Upper lobe of left lung (tissue), 6 donors: ENCODE data around the gene C20orf204. TPM values are rescaled to one million over a fixed set of nuclear protein-coding genes. Genes with fewer than 3 reads are reported as not detected.

Experiments
- ATAC-seq, 2 donors: fragments of 200-7000 bp; cut with Tn5 transposase; one replicate each; pipeline ENCODE4 v1.9.1; 2022; ENCODE audit warnings: mild to moderate bottlenecking in 2 of 2, moderate library complexity in 2 of 2; ENCODE audit not compliant: low FRiP score in 2 of 2
- DNase-seq, 2 donors: peaks; one replicate each; pipeline ENCODE4 v3.0.0-alpha.2; 2019 to 2020
- H3K27ac ChIP-seq, 4 donors: fragments of 200-600 bp; sonication (generic); one replicate each; pipeline ENCODE4 v1.5.1; 2016 to 2019
- H3K27me3 ChIP-seq, 4 donors: fragments of 200-600 bp; sonication (generic); one replicate each; pipeline ENCODE4 v1.5.1; 2017 to 2019
- H3K36me3 ChIP-seq, 4 donors: fragments of 200-600 bp; sonication (generic); one replicate each; pipeline ENCODE4 v1.5.1; 2016 to 2019
- H3K4me1 ChIP-seq, 4 donors: fragments of 200-600 bp; sonication (generic); one replicate each; pipeline ENCODE4 v1.5.1; 2018 to 2019
- H3K4me3 ChIP-seq, 4 donors: fragments of 200-600 bp; sonication (generic); one replicate each; pipeline ENCODE4 v1.5.1; 2017 to 2019; ENCODE audit warnings: mild to moderate bottlenecking in 2 of 4, moderate library complexity in 1 of 4
- H3K9me3 ChIP-seq, 4 donors: fragments of 200-600 bp; sonication (generic); one replicate each; pipeline ENCODE4 v1.5.1; 2018 to 2019
- CTCF ChIP-seq, 6 experiments: fragments of 450-650 bp in 4 of 6; fragments of 200-600 bp in 2 of 6; sonication (generic) in 2 of 6; IDR thresholded peaks; one replicate each; pipeline ENCODE4 v1.5.1; 2016 to 2019; ENCODE audit warnings: antibody characterized with exemption in 6 of 6
- EP300 ChIP-seq, 4 donors: sonication (generic); formaldehyde crosslinking; IDR thresholded peaks; one replicate each; pipeline ENCODE4 v1.5.1; 2017; ENCODE audit warnings: antibody characterized with exemption in 4 of 4, control low read depth in 2 of 4
- POLR2A ChIP-seq, 4 donors: fragments of 450-650 bp; IDR thresholded peaks; one replicate each; pipeline ENCODE4 v1.5.1; 2016 to 2017; ENCODE audit warnings: antibody characterized with exemption in 4 of 4, mild to moderate bottlenecking in 2 of 4
- POLR2AphosphoS5 ChIP-seq, 2 donors: sonication (generic); formaldehyde crosslinking; IDR thresholded peaks; one replicate each; pipeline ENCODE4 v1.5.1; 2017; ENCODE audit warnings: antibody characterized with exemption in 2 of 2
- WGBS, 2 donors: methylation state at CpG; one replicate each; pipeline ENCODE4 v1.1.5; 2017 to 2018; 5-methylcytosine and 5-hydroxymethylcytosine counted together
- total RNA-seq, 6 donors: library from RNA; depleted of rRNA in 4 of 6; stranded (reverse); fragments of >200 nt in 4 of 6; gene quantifications; one replicate each; pipeline versions ENCODE4 v1.1.0 to v1.2.1, GENCODE V29; 2016 to 2021
- donor health status: DM: no; HTN: no; CAD: no; lungs with moderate emphysema.
- donor health status: DM: no; HTN: yes; CAD: no; lungs with severe emphysema.

C20orf204 gene
- total RNA-seq, 6 donors from 2014 or later: 0.44 to 2.3 (median 1.7) TPM

- Histone ChIP-seq H3K9me3 (no peaks in the 10 kb centered on the region), H3K4me3 (peak overlapping the region in 3 of 4 donors; percentile 71 to 92 (median 80)), H3K27me3 (no peaks in the 10 kb centered on the region), H3K27ac (peak overlapping the region; percentile 78 to 94 (median 88)), H3K36me3 (peaks cover 0 to 39% (median 23%) of the 10 kb centered on the region in 4 donors), H3K4me1 (peaks cover 19 to 52% (median 25%) of the 10 kb centered on the region in 4 donors)
- WGBS, 2 donors: 74% methylated on average over 8 of the region's 8 CpGs; no CpG with 5 or more reads in 1 of the 2 donors
- ATAC-seq (peak in 1 of 2 donors; percentile 26), DNase-seq (peak in 1 of 2 donors; percentile 48)
- TF ChIP-seq POLR2AphosphoS5 (IDR thresholded peaks at IDR 0.05) (no peak), EP300 (IDR thresholded peaks at IDR 0.05) (no peak), POLR2A (IDR thresholded peaks at IDR 0.05) (peak in 1 of 4 donors; percentile 10)
These were observed 41.1 kb downstream of the C20orf204 start for GRCh38 chr20:64077094-64077493.

- WGBS, 2 donors: 47 to 64% methylated on average over 3 to 7 of the region's 7 CpGs
- ATAC-seq: no peak
- Histone ChIP-seq H3K36me3 (peaks cover 0 to 35% (median 21%) of the 10 kb centered on the region in 4 donors), H3K4me1 (peaks cover 22 to 57% (median 29%) of the 10 kb centered on the region in 4 donors), H3K27ac (peak overlapping the region; percentile 78 to 94 (median 88)), H3K9me3 (no peaks in the 10 kb centered on the region), H3K4me3 (peak overlapping the region; percentile 29 to 92 (median 76)), H3K27me3 (no peaks in the 10 kb centered on the region)
- TF ChIP-seq POLR2AphosphoS5 (IDR thresholded peaks at IDR 0.05) (no peak), EP300 (IDR thresholded peaks at IDR 0.05) (no peak), CTCF (IDR thresholded peaks at IDR 0.05) (no peak), POLR2A (IDR thresholded peaks at IDR 0.05) (no peak)
- no peak for DNase-seq
These were observed 41.5 kb downstream of the C20orf204 start for GRCh38 chr20:64077541-64077875.

- H3K9me3 ChIP-seq: no peaks in the 10 kb centered on the region
- H3K27ac ChIP-seq: peak overlapping the region; percentile 78 to 94 (median 88)
- H3K4me3 ChIP-seq: peak overlapping the region; percentile 71 to 92 (median 80)
- TF ChIP-seq CTCF (IDR thresholded peaks at IDR 0.05) (no peak), POLR2A (IDR thresholded peaks at IDR 0.05) (no peak), EP300 (IDR thresholded peaks at IDR 0.05) (no peak), POLR2AphosphoS5 (IDR thresholded peaks at IDR 0.05) (no peak)
- H3K36me3 ChIP-seq: peaks cover 0 to 30% (median 20%) of the 10 kb centered on the region in 4 donors
- DNase-seq: peak in 1 of 2 donors; percentile 71
- H3K4me1 ChIP-seq: peaks cover 26 to 62% (median 34%) of the 10 kb centered on the region in 4 donors
- ATAC-seq: no peak
- 43 to 53% methylated on average over 9 to 12 of the region's 15 CpGs for WGBS, 2 donors
- no peaks in the 10 kb centered on the region for H3K27me3 ChIP-seq
These were observed 42.0 kb downstream of the C20orf204 start for GRCh38 chr20:64077876-64078551.

GRCh38 chr20:64078934-64079272, 42.9 kb downstream of the C20orf204 start:
- DNase-seq (peak in 1 of 2 donors; percentile 66), ATAC-seq (no peak)
- WGBS, 2 donors: 6 to 12% methylated on average over 2 to 4 of the region's 4 CpGs
- Histone ChIP-seq H3K4me1 (peaks cover 32 to 71% (median 42%) of the 10 kb centered on the region in 4 donors), H3K36me3 (peaks cover 0 to 22% (median 12%) of the 10 kb centered on the region in 4 donors), H3K9me3 (no peaks in the 10 kb centered on the region), H3K4me3 (peak overlapping the region; percentile 71 to 92 (median 80)), H3K27ac (peak overlapping the region; percentile 78 to 94 (median 88)), H3K27me3 (peaks cover 0 to 4% (median under 1%) of the 10 kb centered on the region in 4 donors)
- no peak for TF ChIP-seq EP300 (IDR thresholded peaks at IDR 0.05)
- TF ChIP-seq CTCF (IDR thresholded peaks at IDR 0.05): no peak
- TF ChIP-seq POLR2A (IDR thresholded peaks at IDR 0.05): no peak
- no peak for TF ChIP-seq POLR2AphosphoS5 (IDR thresholded peaks at IDR 0.05)

- Histone ChIP-seq H3K9me3 (no peaks in the 10 kb centered on the region), H3K36me3 (peaks cover 0 to 17% (median 8%) of the 10 kb centered on the region in 4 donors), H3K27me3 (peaks cover 0 to 10% (median 4%) of the 10 kb centered on the region in 4 donors), H3K27ac (peak within 1 kb of the TSS; percentile 84 to 94 (median 90)), H3K4me1 (peaks cover 38 to 76% (median 47%) of the 10 kb centered on the region in 4 donors), H3K4me3 (peak within 1 kb of the TSS; percentile 71 to 92 (median 80))
- WGBS, 2 donors: 1% methylated on average over 49 of the region's 73 CpGs; no CpG with 5 or more reads in 1 of the 2 donors
- DNase-seq (peak; percentile 86 to 97), ATAC-seq (peak; percentile 27 to 79)
- TF ChIP-seq POLR2A (IDR thresholded peaks at IDR 0.05) (peak in 1 of 4 donors; percentile 49), CTCF (IDR thresholded peaks at IDR 0.05) (peak in 3 of 6 experiments; percentile 9 to 23 (median 12)), POLR2AphosphoS5 (IDR thresholded peaks at IDR 0.05) (peak; percentile 26 to 30), EP300 (IDR thresholded peaks at IDR 0.05) (no peak)
These were observed 43.5 kb downstream of the C20orf204 start, which contains the start of gene RGS19 for GRCh38 chr20:64079273-64080012. Gene RGS19, minus strand, starts transcription at chr20:64079518. Its CDS starts 2,632 bp downstream, at chr20:64076886.
